ENCODE measurements around the gene CCDC9B. TPM values are rescaled to one million over a fixed set of nuclear protein-coding genes. Genes with fewer than 3 reads are reported as not detected.

CCDC9B gene
- polyA plus RNA-seq, 4 donors, result 3.9 to 10.8 (median 7.6) TPM

DNA sequence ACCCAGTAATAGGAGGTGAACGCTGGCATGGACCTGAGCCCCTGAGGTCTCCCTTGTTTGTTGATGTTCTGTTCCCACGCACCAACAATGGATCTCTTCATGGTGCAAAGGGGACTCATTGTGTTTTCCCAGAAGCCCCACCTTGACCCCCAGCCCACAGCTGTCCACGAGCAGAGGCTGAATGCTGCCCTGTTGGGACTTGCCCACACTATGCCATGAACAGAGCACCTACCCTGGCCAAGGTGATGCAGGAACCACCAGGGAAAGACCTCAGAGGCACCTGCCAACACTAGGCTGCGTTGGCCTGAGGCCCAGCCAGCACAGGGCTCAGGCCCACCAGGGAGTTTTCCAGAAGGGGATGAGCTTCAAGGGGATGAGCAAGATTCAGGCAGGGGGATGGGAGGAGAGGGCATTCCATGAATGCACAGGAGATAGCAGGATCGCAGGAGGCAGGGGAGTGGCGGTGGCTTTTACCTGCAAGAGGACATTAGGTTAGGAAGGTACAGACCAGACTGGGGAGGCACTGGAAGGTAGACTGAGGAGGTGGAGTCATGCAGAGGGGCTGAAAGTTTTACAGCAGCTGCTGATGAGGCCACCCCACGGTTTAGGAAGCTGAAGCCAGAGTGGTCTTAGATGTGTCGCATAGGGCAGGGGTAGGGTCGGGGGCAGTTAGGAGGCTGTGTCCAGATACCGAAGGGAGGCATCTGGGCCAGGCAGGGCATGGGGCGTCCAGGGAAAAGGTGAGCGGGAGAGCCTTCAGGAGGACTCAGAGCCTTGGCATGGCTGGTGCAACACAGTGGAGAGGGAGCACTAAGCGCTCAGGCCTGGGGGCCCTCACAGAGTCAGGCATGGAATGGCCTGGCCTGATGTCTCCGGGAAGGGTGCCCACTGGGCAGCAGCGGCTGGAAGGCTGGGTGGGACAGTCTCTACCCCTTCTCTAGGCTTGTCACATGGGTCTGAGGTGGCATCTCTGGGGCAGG is 6.1 kb upstream of the CCDC9B start:
- no peak for DNase-seq (ENCODE audit: low read depth in 4 of 4, low spot score in 3 of 4)

DNA sequence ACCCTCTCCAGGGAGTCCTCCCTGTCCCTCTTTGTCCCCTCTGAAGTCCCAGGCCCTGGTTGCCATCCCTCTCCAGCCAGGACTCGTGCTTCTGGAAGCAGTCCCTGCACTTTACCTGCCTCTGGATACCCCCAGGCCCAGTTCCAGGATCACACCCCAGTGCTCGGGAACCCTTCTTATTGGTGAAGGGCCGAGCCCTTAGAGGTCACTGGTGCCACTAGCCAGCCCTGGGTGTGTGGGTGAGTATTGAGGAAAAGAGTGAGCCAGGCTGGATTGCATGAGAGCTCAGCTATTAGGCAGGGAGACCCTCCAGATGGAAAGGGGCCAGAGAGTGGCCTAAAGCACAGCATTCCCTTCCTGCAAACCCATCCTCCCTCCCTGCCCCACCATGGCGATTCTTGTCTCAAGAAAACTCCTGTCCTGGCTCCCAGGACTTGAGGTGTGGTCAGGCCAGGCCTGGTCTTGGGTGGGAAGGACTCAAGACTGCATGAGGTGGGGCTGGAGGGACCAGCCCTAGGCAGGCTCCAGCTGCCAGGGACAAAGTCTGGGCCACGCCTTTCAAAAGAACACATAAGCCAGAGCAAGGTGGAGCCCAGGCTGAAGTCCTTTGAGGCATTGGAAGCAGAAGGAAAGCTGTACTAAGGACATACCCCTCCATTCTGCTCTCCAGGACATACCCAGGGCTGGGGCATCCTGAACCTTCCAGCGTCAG is 5.3 kb upstream of the CCDC9B start:
- no peak for DNase-seq (ENCODE audit: low read depth in 4 of 4, low spot score in 3 of 4)

DNA sequence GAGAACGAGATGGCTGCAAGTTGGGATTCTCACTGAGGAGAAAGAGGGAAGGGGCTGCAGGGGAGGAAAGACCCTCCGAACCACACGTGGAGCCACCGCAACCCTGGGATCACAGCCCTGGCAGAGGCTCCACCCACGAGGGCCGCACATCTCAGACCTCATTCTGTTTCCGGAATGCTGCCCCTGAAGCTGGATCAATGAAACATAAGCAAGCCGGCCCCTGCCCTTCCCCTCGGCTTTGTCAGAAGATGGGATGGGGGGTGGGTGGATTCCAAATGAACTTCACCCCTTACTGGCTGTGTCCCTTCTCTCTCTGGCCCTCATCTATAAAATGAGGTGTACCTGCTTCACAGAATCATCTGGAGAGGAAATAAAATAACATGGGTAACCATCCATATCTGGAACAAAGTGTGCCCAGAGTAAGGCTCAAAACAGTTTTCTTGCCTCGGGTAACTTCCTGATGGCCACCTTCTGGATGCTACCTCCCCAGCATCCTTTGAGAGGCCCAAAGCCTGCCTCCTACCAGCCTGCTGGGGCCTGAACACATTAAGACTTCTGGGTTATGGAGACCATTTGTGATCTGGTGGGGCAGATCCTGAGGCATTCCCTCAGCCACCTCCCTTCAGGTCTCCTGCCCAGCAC is 4.6 kb upstream of the CCDC9B start:
- DNase-seq (ENCODE audit: low read depth in 4 of 4, low spot score in 3 of 4), result no peak

DNA sequence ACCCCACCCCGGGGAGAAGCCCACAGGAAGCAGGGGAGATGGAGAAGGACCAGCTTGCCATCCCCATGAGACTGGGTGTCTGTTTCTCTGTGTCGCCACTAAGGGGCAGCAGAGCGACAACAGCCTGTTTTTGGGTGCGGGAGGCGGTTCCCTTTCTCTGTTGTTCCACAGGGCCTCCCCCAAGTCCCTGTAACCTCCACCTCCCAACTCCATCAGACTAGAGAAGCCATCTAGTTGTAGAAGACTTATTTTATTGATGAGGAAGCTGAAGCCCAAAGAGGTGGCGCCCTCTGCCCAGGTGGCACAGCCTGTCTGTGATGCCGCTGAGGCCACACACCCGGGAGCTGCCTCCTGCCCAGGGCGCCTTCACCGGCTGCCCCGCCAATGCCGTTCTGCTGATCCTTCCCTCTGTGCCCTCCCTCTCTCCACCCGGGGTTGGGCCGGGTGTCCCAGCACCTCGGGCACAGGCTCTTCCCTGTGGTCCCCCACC is 3.9 kb upstream of the CCDC9B start:
- DNase-seq (ENCODE audit: low read depth in 4 of 4, low spot score in 3 of 4), result no peak

DNA sequence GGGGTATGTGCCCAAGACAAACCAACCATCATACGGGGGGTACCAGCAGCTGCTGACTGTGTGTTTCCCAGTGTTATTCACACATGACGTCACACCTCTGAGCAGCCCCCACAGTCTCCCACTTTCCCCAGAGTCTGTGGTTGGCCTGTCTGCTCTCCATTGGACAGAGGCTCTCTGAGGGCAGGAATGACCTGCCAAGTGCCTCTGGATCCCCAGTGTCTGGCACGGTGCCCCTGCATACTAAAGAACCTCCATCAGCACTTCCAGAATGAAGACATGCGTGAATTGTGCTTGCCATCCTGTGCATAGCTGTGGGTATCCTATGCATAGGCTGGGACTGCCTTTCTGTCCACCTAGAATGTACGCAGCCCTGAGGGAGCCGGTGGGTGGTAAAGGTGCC is 3.5 kb upstream of the CCDC9B start:
- DNase-seq (ENCODE audit: low read depth in 4 of 4, low spot score in 3 of 4), result no peak

DNA sequence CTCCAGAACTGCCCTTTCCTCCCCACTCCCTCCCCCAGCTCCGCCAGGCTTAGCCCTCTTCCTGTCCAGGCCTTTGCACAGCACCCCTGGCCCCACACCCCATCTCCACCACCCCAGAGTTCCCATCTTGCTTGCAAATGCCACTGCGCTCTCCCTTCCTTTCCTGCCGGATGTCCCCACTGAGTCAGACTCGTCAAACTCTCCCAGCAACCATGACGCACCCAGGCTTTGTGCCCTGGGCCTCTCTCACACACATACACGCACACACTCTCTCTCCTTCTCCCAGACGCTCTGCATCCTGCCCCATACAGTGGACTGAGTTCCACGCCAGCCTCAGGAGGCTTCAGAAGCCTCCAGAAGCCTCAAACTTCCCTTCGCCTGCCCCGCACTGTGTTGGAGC is 2.8 kb upstream of the CCDC9B start:
- no peak for DNase-seq (ENCODE audit: low read depth in 4 of 4, low spot score in 3 of 4)

DNA sequence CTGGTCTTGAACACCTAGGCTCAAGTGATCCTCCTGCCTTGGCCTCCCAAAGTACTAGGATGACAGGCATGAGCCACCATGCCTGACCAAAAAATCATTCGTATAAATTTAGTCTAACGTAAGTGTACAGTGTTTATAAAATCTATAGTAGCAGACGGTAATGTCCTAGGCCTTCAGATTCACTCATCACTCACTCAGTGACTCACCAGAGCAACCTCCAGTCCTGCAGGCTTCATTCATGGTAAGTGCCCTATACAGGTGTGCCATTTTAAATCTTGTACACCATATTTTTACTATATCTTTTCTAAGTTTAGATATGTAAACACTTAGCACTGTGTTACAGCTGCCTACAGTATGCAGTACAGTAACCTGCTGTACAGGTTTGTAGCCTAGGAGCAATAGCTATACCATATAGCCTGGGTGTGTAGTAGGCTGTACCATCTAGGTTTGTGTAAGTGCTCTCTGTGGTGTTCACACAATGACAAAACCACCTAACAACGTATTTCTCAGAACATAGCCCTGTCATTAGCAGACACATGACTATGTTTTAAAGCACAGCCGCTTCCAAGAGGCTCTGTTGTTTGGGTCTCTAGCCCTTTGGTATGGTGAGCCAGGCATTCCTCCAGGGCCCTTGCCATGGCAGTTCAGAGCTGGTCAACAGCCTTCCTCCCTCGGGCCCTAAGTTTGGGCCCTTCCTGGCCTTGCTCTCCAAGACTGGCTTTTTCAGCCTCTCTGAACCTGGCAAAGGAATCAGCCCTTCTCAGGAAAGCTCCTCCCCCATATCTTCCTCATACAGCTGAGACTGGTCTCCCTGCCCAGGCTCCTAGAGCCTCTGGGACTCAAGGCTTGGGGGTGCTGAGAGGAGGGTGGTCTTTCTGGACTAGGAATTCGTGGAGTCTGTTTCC is 1.9 kb upstream of the CCDC9B start:
- DNase-seq (ENCODE audit: low read depth in 4 of 4, low spot score in 3 of 4), result no peak

DNA sequence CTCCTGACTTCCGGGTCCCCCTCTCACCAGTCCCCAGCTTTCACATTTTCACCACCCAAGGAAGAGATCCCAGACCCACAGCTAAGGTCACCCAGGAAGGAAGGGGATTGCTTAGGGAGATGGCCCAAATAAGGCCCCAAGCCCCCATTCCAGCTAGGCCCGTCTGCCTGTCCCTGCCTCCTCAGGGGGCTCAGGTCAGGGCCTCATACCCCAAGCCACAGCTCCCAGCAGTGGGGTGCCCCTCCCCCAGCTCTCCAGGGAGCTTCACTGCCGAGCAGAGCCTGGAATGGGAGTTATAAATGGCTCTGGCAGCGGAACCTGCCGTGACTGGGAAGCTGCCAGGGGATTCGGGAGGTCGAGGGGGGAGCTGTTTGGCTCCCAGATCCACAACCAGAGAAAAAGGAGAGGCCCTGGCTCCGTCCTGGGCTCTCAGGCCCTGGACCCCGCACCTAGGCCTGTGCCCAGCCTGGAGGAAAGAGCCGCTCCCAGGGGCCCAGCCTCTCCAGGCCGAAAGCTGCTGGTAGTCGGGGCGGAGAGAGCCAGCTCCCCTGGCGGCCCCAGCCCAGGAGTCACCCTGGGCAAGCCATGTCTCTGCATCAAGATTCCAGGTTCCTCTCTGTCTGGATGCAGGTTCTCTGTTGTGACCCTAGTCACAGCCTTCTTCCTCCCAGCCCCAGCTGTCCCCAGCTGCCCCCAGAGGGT is 550 bp downstream of the CCDC9B start:
- no peak for DNase-seq (ENCODE audit: low read depth in 4 of 4, low spot score in 3 of 4)

DNA sequence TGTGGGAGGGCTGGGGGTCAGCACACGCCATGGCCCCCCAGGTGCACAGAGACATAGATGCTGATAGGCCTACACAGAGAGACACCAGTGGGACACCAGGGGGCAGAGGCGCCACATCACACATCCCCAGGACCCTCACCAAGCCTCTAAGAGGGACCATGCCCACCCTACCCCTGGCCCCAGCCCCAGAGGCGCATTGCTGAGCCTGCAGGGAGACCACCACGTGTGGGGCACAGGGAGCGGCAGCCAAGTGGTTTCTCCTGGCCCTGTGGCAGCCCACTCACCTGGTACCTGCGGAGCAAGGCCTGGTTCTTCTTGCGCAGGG is 1.2 kb downstream of the CCDC9B start:
- no peak for DNase-seq (ENCODE audit: low read depth in 4 of 4, low spot score in 3 of 4)

DNA sequence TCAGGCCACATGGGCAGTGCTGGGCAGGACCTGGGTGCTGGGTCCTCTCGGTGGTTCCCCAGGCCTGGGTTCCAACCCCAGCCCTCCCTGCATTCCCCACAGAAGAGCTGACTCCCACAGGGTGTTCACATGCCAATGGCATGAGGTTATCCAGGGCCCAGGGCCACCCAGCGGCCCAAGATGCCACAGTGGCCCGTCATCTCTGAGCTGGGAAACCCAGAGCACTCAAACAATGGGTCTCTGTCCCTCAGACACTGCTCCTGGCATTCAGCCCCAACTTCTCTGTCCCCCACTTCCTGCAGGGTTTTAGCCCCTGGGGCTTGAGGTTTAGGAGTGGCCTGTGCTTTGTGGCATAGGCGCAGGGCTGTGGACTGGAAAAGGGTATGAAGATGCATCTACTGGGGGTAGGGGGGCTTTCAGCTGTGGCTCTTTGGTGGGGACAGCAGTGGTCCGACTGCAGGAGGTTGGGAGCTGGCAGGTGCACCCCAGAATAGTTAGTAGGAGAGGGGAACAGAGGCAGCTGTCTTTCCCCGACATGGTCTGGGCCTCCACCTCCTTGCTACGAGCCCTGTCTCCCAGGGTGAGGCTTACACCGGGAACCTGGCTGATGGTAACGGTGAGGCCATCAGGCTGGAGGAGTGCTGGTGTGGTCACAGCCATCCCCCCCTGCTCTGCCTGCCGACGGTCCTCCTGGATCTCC is 1.7 kb downstream of the CCDC9B start:
- DNase-seq (ENCODE audit: low read depth in 4 of 4, low spot score in 3 of 4), result no peak

DNA sequence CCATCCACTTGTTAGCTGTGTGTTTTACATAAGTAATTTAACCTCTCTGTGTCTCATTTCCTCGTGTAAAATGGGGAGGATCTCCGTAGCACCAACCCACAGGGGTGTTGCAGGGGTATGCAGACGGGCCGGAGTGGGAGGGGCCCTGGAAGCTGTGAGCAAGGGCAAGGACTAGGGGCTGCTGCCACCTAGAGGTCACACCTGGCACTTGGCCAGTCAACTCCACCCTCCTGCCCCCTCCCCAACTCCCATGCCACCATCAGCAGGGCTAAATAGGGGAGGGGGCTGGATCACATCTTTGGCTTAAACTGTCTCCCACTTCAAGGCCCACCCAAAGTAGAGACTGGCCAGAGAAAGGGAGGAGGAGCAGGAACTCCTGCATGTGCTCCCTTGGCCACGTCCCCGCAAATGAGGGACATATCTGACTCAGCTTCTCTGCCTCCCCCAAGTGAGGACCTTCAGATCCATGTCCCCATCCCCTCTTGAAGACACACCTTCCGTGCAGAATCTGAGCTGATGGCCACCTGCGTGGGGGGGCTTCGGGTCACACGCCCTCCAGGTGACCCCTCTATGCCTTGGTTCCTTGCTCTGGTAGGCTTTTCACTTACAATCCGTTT is 2.6 kb downstream of the CCDC9B start:
- DNase-seq (ENCODE audit: low read depth in 4 of 4, low spot score in 3 of 4), result no peak

DNA sequence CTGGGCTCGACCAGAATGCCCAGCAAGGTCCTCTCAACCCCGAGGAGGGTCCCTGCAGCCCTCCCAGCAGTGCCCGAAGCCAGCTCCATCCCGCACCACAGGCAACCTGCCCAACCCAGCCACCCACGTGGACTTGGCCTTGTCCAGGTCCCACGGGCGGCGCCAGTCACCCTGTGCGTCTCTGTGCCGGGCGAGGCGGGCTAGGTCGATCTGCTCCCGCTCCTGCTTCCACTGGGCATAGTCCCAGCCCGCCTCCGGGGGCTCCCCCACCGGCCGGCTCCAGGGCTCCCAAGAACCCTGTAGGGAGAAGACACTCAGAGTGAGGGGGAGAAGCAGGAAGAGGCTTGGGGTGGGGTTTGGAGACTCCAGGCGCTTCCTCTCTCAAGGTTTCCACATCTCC is 3.1 kb downstream of the CCDC9B start:
- no peak for DNase-seq (ENCODE audit: low read depth in 4 of 4, low spot score in 3 of 4)

DNA sequence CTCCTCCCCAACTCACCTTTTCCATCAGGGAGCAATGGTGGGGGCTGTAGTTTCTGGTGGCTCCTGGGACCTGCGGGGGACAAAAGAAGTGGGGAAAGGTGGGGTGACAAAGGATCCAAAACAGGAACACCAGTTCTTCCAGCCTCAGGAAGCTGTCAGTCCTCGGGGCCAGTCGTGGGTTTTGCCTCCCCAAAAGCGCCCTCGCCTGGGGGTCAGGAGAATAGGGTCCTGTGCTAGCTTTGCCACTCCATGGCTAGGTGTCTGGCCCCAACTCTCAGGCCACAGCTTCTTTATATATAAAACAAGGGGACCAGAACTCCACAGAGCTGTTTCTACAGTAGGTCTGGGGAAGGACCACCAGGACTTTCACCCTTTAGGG is 4.0 kb downstream of the CCDC9B start:
- DNase-seq (ENCODE audit: low read depth in 4 of 4, low spot score in 3 of 4), result no peak

DNA sequence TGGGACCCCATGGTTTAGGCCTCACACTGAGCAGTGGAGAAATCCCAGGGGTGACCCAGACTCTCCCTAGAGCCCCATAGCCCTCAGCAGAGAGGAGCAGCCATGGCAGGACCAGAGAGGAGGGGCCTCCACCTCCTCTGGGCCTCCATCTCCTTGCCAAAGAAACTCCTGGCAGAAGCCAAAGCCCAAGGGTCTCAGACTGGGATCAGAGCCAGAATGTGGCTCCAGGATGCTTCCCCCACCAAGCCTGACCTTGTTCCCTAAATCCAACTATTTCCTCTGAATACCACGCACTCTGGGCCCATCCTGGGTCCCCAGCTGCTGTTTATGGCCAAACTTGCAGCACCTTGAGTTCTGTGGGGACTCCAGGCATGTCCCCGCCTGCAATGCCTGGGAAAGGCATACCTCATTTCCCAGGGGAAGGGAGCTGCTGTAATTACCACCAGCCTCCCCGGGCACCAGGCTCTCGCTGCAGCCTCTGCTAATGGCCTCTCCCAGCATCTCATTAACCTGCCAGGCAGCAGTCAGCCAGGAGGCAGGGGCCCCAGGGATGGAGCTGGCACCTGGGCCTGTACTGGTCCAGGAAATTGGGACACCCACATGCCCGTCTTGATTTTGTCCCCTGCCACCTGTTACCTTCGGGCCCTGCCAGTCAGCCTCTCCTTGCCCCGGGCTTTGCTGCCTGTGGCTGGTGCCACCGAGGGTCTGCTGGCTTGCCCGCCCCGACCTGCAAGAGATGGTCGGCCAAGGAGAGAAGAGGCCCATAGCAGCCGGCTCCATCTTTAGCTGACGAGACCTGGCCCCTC is 4.6 kb downstream of the CCDC9B start:
- DNase-seq (ENCODE audit: low read depth in 4 of 4, low spot score in 3 of 4), result no peak

DNA sequence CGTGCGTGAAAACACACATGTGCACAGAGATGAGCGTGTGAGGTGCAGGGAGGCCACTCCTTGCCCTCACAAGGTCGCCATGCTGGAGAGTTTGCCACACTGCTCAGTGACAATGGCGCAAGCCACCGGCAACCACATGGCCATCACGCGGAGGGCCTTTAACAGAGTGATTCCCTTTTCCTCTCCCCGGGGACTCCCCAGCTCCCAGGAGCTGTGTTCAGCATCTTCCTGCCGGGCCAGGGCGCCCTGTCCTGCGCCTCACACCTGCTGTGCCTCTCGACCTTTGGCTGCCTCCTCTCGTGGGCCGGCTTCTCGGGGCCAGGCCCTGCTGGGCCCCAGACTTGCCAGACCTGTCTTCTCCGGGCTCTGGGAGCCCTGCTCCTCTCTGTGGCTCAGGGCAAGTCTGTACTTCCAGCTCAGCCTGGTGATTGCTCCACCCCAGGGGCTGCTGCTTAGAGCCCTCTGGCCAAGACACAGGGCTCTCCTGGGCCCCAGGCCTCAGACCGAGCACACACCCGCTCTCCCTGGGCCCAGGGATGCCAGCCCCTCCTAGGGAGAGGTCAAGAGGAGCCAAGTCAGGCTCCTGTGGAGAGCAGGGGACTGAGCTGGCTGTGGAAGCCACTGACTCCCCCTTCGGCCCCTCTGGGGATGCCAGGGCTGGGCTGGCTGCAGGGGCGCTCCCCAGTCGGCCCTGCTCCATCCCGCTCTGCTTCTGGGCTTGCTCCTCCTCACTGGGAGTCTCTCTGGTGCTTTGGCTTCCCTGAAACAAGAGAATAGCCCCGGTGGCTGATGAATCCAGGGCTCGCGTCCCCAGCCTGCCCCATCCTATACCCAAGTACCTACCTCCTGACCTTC is 5.6 kb downstream of the CCDC9B start:
- no peak for DNase-seq (ENCODE audit: low read depth in 4 of 4, low spot score in 3 of 4)

DNA sequence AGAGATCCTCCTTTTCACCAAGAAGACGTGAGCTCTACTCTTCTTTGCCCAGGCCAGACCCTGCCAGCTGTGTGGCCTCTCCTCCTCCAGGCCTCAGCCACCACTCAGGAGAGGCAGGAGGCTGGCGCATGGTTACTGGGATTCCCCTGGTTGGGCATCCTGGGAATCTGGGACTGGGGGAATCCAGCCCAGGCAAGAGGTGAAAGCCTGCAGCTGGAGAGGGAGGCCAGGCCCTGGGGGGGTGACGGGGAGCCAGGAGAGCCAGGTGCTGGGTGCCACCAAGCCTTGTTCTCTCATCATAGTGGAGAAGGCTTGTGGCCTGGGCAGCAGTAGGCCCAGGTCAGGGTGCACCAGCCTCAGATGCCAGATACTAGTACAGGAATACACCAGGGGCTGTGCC is 6.2 kb downstream of the CCDC9B start:
- no peak for DNase-seq (ENCODE audit: low read depth in 4 of 4, low spot score in 3 of 4)

DNA sequence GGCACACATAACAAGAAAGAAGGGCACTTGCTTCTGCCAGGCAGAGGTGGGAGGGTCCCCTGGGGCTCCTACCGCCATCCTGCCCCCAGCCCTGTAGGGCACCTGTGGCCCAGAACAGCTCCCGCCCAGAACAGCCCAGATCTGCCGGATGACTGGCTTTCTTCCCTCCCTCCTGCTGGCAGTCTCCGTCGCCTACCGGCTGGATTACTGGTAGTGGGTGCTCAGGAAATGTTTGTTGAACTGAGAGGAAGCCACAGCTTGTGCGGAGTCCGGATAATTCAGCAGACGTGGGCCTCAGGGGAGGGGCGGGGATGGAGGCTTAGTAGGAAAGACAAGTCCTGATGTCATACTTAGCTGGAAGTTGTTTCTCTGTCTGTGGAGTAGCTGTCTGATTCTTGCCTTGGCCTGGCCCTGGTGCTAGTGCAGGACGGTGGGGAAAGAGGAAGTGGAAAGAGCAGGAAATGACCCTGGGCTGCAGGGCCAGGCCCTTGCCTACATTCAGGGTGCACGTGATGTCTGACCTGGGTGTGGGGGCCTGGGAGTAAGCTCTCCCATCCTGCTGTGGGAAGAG is 6.7 kb downstream of the CCDC9B start:
- DNase-seq (ENCODE audit: low read depth in 4 of 4, low spot score in 3 of 4), result no peak

All from right renal pelvis (tissue), 4 donors.